SK-N-SH treated with all-trans-retinoic acid at 6 μM for 48 hours (cell line): Measurements from ENCODE around the gene ALPK3.

Source experiments
- ATAC-seq: fragments of 200-7000 bp; cut with Tn5 transposase; 3 replicates; pipeline ENCODE4 v1.9.1; 2020; ENCODE audit warnings: mild to moderate bottlenecking, moderate library complexity
- ARNTL ChIP-seq: fragments of 450-650 bp; formaldehyde crosslinking; IDR thresholded peaks from 2 replicates; pipeline ENCODE4 v1.5.0; 2020; ENCODE audit warnings: low read depth, mild to moderate bottlenecking, moderate library complexity, borderline replicate concordance
- BACH2 ChIP-seq: fragments of 250-450 bp; sonication (Bioruptor Pico); IDR thresholded peaks from 2 replicates; pipeline ENCODE4 v1.9.0; 2021; ENCODE audit warnings: mild to moderate bottlenecking, borderline replicate concordance
- CREB5 ChIP-seq: fragments of 250-450 bp; sonication (Bioruptor Pico); IDR thresholded peaks from 2 replicates; pipeline ENCODE4 v1.5.1; 2020; ENCODE audit warnings: low read depth, mild to moderate bottlenecking, moderate library complexity
- CSDC2 ChIP-seq: fragments of 250-450 bp; sonication (Bioruptor Pico); IDR thresholded peaks from 2 replicates; pipeline ENCODE4 v1.5.0; 2020; ENCODE audit warnings: mild to moderate bottlenecking, moderate library complexity
- CSRNP3 ChIP-seq: fragments of 250-450 bp; sonication (Bioruptor Pico); IDR thresholded peaks from 2 replicates; pipeline ENCODE4 v1.5.1; 2021; ENCODE audit warnings: mild to moderate bottlenecking, moderate library complexity
- ESRRG ChIP-seq: fragments of 250-450 bp; sonication (Bioruptor Pico); IDR thresholded peaks from 2 replicates; pipeline ENCODE4 v1.6.1; 2021; ENCODE audit warnings: mild to moderate bottlenecking
- GLIS3 ChIP-seq: fragments of 250-450 bp; sonication (Bioruptor Pico); IDR thresholded peaks from 2 replicates; pipeline ENCODE4 v1.5.0; 2020; ENCODE audit warnings: mild to moderate bottlenecking, moderate library complexity
- ISL1 ChIP-seq: fragments of 250-450 bp; sonication (Bioruptor Pico); IDR thresholded peaks from 2 replicates; pipeline ENCODE4 v2.1.2; 2022; ENCODE audit warnings: mild to moderate bottlenecking, moderate library complexity
- OSR1 ChIP-seq: fragments of 250-450 bp; sonication (Bioruptor Pico); IDR thresholded peaks from 2 replicates; pipeline ENCODE4 v1.8.0; 2022; ENCODE audit warnings: moderate library complexity, mild to moderate bottlenecking, inconsistent platforms
- PATZ1 ChIP-seq: fragments of 250-450 bp; sonication (Bioruptor Pico); IDR thresholded peaks from 2 replicates; pipeline ENCODE4 v1.8.0; 2020; ENCODE audit warnings: mild to moderate bottlenecking, moderate library complexity, borderline replicate concordance
- PPARA ChIP-seq: fragments of 250-450 bp; sonication (Bioruptor Pico); IDR thresholded peaks from 2 replicates; pipeline ENCODE4 v1.5.0; 2020; ENCODE audit warnings: mild to moderate bottlenecking, borderline replicate concordance
- RARB ChIP-seq: fragments of 250-450 bp; sonication (Bioruptor Pico); IDR thresholded peaks from 2 replicates; pipeline ENCODE4 v1.8.0; 2021; ENCODE audit warnings: mild to moderate bottlenecking, moderate library complexity
- SNAI2 ChIP-seq: fragments of 250-450 bp; sonication (Bioruptor Pico); IDR thresholded peaks from 2 replicates; pipeline ENCODE4 v1.5.0; 2020; ENCODE audit warnings: mild to moderate bottlenecking, moderate library complexity
- TCF4 ChIP-seq: fragments of 250-450 bp; sonication (Bioruptor Pico); IDR thresholded peaks from 2 replicates; pipeline ENCODE4 v1.8.0; 2021; ENCODE audit warnings: mild to moderate bottlenecking, moderate library complexity, borderline replicate concordance
- TOX ChIP-seq: fragments of 250-450 bp; sonication (Bioruptor Pico); IDR thresholded peaks from 2 replicates; pipeline ENCODE4 v1.8.0; 2021; ENCODE audit warnings: mild to moderate bottlenecking, moderate library complexity, borderline replicate concordance
- TSHZ2 ChIP-seq: fragments of 250-450 bp; sonication (Bioruptor Pico); IDR thresholded peaks from 2 replicates; pipeline ENCODE4 v1.5.0; 2020; ENCODE audit warnings: mild to moderate bottlenecking, moderate library complexity
- ZC3H10 ChIP-seq: fragments of 250-450 bp; sonication (Bioruptor Pico); IDR thresholded peaks from 2 replicates; pipeline ENCODE4 v1.5.1; 2021; ENCODE audit warnings: mild to moderate bottlenecking, moderate library complexity
- ZFP3 ChIP-seq: fragments of 250-450 bp; sonication (Bioruptor Pico); IDR thresholded peaks from 2 replicates; pipeline ENCODE4 v1.5.0; 2020; ENCODE audit warnings: mild to moderate bottlenecking, moderate library complexity
- ZFP30 ChIP-seq: fragments of 450-650 bp; formaldehyde crosslinking; IDR thresholded peaks from 2 replicates; pipeline ENCODE4 v1.5.0; 2022; ENCODE audit warnings: mild to moderate bottlenecking, moderate library complexity
- ZNF565 ChIP-seq: fragments of 450-650 bp; formaldehyde crosslinking; conservative IDR thresholded peaks from 2 replicates; pipeline ENCODE4 v1.5.0; 2020; ENCODE audit warnings: low read depth, mild to moderate bottlenecking, moderate library complexity
- ZNF70 ChIP-seq: fragments of 450-650 bp; formaldehyde crosslinking; IDR thresholded peaks from 2 replicates; pipeline ENCODE4 v1.5.0; 2020; ENCODE audit warnings: mild to moderate bottlenecking, moderate library complexity
- ZNF8 ChIP-seq: fragments of 450-650 bp; formaldehyde crosslinking; IDR thresholded peaks from 2 replicates; pipeline ENCODE4 v1.5.0; 2020; ENCODE audit warnings: mild to moderate bottlenecking, moderate library complexity

Gene ALPK3

GRCh38 chr15:84861781-84862180 is 44.6 kb downstream of the ALPK3 start:
- TF ChIP-seq PPARA: no peak
- no peak for TF ChIP-seq TOX (CRISPR knock-in tag)
- no peak for TF ChIP-seq CSRNP3 (CRISPR knock-in tag)
- no peak for TF ChIP-seq ZNF8 (CRISPR knock-in tag)
- no peak for TF ChIP-seq TSHZ2 (CRISPR knock-in tag)
- TF ChIP-seq ZFP30 (CRISPR knock-in tag): no peak
- no peak for TF ChIP-seq OSR1 (CRISPR knock-in tag)
- TF ChIP-seq ZC3H10 (CRISPR knock-in tag): no peak
- no peak for TF ChIP-seq RARB (CRISPR knock-in tag)
- TF ChIP-seq ESRRG (CRISPR knock-in tag): no peak
- no peak for TF ChIP-seq ZFP3 (CRISPR knock-in tag)
- no peak for TF ChIP-seq CSDC2 (CRISPR knock-in tag)
- no peak for TF ChIP-seq PATZ1 (CRISPR knock-in tag)
- TF ChIP-seq CREB5 (CRISPR knock-in tag): no peak
- no peak for TF ChIP-seq ARNTL
- ATAC-seq: no peak

GRCh38 chr15:84862214-84862975 is 45.2 kb downstream of the ALPK3 start:
- no peak for ATAC-seq
- TF ChIP-seq ZFP30 (CRISPR knock-in tag) (no peak), GLIS3 (no peak), ESRRG (CRISPR knock-in tag) (no peak)

GRCh38 chr15:84863565-84864443 is 46.6 kb downstream of the ALPK3 start:
- TF ChIP-seq ZFP30 (CRISPR knock-in tag) (no peak), CSDC2 (CRISPR knock-in tag) (no peak), ZNF8 (CRISPR knock-in tag) (no peak), SNAI2 (CRISPR knock-in tag) (no peak), ARNTL (no peak), ZC3H10 (CRISPR knock-in tag) (no peak), ZNF565 (CRISPR knock-in tag) (no peak), GLIS3 (no peak), OSR1 (CRISPR knock-in tag) (no peak), ZFP3 (CRISPR knock-in tag) (no peak), TCF4 (CRISPR knock-in tag) (no peak)
- peak; percentile 31; the same call in 2 of the 3 replicates for ATAC-seq

- ATAC-seq: no peak
- TF ChIP-seq CSDC2 (CRISPR knock-in tag) (no peak), ZNF565 (CRISPR knock-in tag) (no peak), ZNF70 (no peak), ESRRG (CRISPR knock-in tag) (no peak), BACH2 (CRISPR knock-in tag) (no peak), TSHZ2 (CRISPR knock-in tag) (no peak), TCF4 (CRISPR knock-in tag) (no peak), OSR1 (CRISPR knock-in tag) (no peak), ZFP3 (CRISPR knock-in tag) (no peak), ZNF8 (CRISPR knock-in tag) (no peak), ARNTL (no peak), ISL1 (CRISPR knock-in tag) (no peak), SNAI2 (CRISPR knock-in tag) (no peak), CREB5 (CRISPR knock-in tag) (no peak)
Measured at GRCh38 chr15:84864444-84864795, 47.3 kb downstream of the ALPK3 start.
